Endometrium (tissue), 2 donors: Measurements from ENCODE around the gene CNP.

Experiments
- FAIRE-seq: peaks from 2 replicates; lab custom pipeline; 2012; peaks lifted over from hg19 to GRCh38; lab: Jason Lieb, UNC
- donor health status: control.
- donor health status: control.

CNP gene

GRCh38 chr17:41942626-41943373 is 23.8 kb upstream of the CNP start:
- FAIRE-seq, result no peak

DNA sequence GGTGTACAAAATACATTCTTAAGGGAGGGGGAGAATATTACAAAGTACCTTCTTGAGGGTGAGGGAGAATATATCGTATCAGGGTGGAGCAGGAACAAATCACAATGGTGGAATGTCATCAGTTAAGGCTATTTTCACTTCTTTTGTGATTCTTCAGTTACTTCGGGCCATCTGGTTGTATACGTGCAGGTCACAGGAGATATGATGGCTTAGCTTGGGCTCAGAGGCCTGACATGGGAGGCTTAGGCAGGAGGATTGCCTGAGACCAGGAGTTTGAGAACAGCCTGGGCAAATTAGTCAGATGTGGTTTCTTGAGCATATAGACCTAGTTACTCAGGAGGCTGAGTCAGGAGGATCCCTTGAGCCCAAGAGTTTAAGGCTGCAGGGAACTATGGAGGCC is 23.1 kb upstream of the CNP start:
- FAIRE-seq, result no peak

DNA sequence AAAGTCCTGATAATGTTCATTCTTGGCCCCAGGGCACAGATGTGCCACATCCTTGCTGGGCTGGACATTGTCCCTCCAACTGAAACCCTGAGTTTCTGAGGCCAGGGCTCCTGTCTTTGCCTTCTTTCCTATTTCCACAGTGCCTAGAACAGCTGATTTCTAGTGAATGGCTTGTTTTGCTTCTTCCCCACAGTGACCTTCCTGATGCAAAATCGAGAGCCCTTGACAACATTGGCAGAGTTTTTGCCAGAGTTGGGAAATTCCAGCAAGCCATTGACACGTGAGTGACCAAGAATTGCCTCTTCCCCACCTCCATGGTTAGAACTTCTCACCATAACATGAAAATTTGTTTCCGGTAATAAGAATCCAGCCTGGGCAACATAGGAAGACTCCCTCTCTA is 21.7 kb upstream of the CNP start:
- no peak for FAIRE-seq

DNA sequence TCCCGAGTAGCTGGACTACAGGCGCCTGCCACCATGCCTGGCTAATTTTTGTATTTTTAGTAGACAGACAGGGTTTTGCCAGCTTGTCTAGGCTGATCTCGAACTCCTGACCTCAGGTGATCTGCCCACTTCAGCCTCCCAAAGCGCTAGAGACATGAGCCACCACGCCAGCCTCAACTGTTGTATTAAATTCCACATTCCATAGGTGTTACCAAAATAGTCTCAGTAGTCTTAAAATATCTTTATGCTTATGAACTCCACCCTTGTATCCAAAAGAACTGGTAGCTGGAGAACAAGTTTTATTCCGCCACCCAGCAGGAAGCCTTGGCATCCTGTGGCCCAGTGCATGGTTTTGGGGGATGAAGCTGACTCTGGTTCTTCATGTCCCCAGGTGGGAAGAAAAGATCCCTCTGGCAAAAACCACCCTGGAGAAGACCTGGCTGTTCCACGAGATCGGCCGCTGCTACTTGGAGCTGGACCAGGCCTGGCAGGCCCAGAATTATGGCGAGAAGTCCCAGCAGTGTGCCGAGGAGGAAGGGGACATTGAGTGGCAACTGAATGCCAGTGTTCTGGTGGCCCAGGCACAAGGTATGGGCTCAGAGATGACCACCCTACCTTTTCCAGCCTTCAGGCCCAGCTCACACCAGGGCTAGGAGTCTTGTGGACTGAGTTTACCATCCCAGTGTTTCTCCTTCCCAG is 17.7 kb upstream of the CNP start:
- FAIRE-seq, result no peak

DNA sequence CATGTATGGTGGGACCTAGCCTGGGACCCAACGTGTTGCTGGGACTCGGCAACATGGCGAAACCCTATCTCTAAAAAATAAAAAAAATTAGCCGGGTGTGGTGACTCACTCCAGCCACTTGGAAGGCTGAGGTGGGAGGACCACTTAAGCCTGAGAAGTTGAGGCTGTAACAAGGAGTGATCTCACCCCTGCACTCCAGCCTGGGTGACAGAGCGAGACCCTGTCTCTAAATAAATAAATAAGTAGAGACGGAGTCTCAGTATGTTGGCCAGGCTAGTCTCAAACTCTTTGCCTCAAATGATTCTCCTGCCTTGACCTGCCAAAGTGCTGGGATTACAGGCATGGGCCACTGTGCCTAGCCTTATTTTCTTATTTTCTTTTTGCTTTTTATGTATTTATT is 10.1 kb upstream of the CNP start:
- no peak for FAIRE-seq

GRCh38 chr17:41957031-41957868 is 9.3 kb upstream of the CNP start:
- no peak for FAIRE-seq

- FAIRE-seq, result no peak
Observed at GRCh38 chr17:41957869-41958439, 8.6 kb upstream of the CNP start.

- FAIRE-seq, result no peak
Observed at GRCh38 chr17:41959030-41959335, 7.6 kb upstream of the CNP start.

DNA sequence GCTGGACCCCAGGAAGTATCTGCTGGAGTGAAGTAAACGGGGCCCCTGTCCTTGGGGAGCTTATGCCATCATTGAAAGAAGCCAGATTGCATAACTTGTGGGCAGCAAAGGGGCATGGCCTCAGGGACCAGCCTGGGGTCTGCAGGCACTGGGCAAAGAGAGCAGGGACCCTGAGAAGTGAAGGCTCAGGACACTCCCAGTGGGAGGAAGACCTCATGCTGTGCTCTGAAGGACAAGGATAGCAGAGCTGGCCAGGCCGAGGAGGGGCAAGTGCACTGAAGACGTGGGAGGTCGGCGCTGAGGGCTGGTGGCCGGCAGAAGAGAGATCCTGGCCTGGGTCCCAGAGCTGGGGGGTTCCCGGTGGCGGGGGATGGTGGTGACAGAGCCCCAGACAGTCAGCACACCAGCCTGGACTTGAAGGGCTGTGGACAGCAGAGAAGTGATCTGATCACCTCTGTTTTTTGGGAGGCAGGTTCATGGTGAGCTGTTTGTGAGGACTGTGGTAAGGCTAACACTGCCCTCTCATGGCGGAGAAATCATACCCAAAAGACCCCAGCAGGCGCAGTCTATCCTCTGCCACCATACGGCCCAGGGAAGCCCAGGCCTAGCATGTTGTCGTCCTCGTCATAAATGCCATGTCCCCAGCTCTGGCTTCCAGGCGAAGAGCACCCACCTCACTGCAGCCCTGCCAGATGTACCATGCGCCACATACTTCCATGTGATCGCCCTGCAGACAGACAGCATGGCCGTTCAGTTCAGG is 7.1 kb upstream of the CNP start:
- FAIRE-seq, result no peak

GRCh38 chr17:41962111-41962510 is 4.5 kb upstream of the CNP start:
- FAIRE-seq, result no peak

- FAIRE-seq, result no peak
Observed at GRCh38 chr17:41962768-41963434, 3.7 kb upstream of the CNP start.

GRCh38 chr17:41965694-41966462 is 717 bp upstream of the CNP start:
- FAIRE-seq, result no peak

DNA sequence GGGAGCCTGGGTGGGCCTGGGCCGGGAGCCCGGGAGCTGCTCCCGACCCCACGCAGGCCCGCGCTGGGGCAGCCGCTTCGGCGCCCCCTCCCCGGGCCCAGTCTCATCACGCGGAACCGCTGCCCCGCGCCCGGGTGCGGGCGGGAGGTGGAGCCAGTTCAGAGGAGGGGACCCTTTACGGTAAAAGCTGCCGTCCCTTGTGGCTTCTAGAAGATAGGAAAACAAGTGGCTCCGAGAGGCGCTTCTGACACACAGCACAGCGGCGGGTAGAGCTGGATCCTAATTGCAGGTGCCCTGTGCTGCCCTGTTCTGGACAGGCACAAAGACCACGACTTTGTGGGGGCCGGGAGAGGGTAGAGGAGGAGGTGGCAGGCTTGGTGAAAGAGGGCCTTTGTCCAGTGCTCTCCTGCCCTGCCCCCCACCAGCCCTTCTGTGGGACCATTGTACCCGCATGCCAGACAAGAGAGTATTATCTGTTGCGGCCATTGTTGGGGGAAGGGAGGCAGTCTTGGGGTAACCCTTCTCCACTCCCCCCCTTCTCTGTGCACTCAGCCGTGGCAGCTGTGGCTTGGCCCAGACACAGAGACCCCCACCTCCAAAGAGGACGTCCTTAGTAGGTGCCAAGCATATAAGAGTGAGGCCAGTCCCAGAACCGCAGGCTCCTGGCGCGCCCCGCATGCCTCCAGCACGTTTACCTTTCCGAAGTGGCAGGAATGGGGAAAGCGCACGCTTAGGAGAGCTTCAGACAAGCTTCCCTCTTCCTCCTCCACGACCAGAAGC is 736 bp downstream of the CNP start:
- FAIRE-seq, result no peak

GRCh38 chr17:41967921-41968578 is 1.5 kb downstream of the CNP start:
- no peak for FAIRE-seq

DNA sequence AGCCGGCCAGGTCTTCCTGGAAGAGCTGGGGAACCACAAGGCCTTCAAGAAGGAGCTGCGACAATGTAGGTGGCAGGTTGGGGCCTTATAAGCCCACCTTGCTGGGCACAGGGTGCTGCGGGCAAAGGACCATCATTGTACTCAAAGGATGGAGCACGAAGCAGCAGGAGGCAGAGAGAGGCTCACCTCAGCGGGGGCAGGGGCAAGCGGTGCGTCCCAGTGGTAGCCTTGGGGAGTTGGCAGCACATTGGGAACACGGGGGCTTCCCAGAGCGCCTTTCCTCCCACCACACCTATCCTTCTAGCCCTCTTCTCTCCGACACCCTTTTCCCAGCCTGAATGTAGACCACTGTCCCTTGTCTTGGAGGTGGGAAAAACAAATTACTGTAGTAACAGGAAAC is 2.1 kb downstream of the CNP start:
- FAIRE-seq, result no peak

DNA sequence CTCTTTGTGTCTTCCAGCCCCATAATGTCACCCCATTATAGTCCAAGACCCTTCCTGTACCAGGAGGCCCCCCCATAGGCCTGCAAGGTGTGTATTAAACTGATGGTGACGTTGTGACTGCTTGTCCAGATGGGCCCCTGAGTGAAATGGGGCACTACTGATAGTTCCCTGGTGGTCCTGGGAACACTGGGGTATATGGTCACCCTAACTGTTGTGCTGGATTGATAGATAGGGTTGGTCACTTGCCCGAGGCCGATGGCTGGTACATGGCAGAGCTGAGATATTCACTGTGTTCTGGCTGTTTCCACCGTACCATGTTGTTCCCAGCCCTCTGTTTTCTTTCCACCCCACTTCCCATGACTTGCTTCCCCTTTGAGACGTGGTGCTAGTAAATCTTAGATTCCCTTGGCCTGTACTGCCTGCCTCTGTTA is 4.3 kb downstream of the CNP start:
- FAIRE-seq, result no peak

DNA sequence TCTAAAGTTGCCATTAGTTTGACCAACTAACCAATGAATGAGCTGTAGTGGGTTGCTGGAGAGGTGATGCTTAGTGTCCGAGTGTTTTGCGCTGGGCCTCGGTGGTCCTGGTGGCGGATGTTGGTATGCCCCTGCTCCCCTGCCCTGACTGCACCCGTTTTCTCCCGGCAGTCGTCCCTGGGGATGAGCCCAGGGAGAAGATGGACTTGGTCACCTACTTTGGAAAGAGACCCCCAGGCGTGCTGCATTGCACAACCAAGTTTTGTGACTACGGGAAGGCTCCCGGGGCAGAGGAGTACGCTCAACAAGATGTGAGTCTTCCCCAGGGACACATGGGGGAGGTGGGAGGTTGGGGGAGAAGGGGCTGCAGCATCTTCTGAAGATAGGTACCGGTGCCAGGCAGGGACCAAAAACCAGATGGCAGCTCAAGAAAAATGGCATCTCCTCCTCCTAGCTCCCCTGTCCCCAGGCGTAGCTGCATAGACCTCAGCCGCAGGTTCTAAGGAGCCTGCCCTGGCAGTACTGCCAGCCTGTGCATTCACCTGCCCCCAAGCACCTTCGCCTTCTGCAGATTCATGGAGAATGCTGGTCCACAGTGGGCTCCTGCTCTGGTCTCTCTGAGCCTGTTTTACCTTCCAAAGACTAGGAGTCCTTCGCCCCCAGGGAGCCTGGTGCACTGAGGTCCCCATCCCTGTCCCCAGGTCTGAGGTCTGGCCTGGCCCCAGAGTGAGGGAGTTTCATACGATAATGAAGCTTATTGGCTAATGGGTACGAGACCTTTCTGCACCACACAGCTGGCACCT is 5.3 kb downstream of the CNP start:
- no peak for FAIRE-seq
